GM19240 (cell line): ENCODE measurements around the gene HUNK.
"Not testable (repeated sequence)": the region's sequence is repeated elsewhere in the genome, so short reads cannot be mapped to it uniquely, and the experiment has no call there.

Experiments used
- DNase-seq: peaks from one replicate; pipeline ENCODE4 v3.0.0; 2011; ENCODE audit warnings: low spot score; ENCODE audit not compliant: insufficient read length

Gene HUNK

DNA sequence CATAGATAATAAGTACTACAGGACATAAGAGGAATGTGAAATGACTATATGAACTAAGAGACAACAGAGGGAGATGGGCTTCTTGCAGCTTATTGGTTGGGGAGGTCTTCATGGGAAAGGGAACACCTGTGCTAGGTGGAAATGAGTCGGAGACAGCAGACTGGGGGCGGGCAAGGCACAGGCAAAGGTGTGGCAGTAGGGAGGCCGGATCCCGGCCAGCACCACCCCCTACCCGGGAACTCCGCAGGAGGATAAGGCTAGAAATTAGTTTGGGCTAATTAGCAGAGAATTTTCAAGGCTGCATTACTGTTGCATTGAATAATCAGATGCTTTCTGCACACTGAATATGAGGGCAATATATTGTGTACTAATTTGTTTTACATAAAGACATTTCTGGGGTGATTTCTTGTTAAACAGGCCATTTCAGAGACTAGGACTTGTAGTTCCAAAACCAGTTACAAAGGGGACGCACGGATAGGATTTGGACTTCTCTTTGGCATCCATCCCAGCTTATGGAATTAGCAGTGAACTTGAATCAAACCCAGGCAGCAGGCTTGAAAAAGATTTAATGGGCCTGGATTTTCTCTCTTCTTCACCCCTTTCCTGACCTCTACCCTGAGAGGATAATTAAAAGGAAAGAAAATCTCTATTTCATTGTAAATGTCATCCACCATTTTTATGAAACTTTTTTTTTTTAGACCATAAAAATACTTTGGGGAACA lies 2.2 kb upstream of the HUNK start:
- DNase-seq: no peak

GRCh38 chr21:31871371-31871770 lies 1.4 kb upstream of the HUNK start:
- not testable (repeated sequence) for DNase-seq

GRCh38 chr21:31872072-31872451 lies 758 bp upstream of the HUNK start:
- no peak for DNase-seq

DNA sequence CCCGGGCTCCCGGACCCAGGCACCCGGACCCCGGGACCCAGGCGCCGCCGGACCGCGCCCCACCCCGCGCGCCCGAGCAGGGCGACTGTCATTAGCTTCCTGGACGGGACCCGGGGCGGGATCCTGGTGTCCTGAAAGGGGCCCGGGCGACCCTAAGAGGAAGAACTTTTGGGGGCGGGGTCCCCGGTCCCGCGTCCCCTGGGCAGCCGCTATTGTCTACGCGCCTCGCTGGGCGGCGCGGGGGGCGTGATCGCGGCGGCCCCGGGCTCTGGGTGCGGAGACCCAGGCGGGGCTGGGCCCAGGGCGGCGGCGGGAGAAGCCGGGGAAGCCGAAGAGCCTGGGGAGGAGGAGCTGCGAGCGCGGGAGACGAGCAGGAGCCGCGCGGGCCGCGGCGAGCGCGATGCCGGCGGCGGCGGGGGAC lies 465 bp downstream of the HUNK start:
- no peak for DNase-seq

GRCh38 chr21:31873696-31874599 lies 1.1 kb downstream of the HUNK start:
- no peak for DNase-seq

DNA sequence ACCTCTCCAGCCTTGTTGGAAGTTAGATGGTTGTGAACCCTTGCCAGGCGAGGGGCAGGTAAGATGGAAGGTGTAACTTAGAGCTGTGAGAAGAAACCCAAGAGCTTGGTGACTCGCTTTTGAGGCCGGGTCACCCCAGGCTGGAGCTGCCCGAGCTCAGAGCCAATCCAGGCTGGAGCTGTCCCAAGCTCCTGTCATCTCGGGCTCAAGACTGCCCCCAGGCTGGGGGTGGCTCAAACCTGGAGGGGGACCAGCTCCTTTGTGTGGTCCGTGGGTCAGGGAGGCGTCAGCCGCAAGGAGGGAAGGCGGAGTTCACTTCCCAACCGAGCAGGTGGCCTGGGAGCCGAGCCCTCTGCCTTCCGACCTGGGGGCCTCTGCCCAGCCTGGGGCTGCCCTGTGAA lies 2.0 kb downstream of the HUNK start:
- no peak for DNase-seq

DNA sequence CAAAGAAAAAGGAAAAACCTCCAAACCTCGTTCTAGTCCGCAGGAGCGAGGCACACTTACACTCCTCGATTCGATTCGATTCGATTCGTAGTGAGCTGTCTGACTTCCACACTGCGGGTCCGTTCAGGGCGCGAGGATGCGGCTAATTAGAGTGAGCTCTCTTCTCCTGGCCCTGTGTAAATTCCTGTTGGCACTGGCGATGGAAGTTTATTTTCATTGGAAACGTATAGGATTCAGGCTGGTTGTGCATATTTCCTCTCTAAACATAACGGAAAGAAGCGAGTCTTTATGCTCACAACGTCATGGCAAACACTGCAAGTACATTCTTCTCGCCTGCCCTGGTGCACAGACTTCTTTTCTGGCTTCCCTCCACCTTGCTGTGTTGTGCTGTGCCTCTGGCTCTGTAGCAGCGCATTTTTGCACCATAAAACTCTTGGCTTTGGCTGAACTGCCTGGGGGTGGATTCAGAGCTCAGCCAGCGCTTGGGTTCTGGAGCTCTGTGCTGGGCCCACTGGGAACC lies 2.7 kb downstream of the HUNK start:
- no peak for DNase-seq

- no peak for DNase-seq
Observed at GRCh38 chr21:31877463-31877957, 4.7 kb downstream of the HUNK start.

- DNase-seq: no peak
Observed at GRCh38 chr21:31878831-31879230, 6.0 kb downstream of the HUNK start.

GRCh38 chr21:31879241-31879650 lies 6.4 kb downstream of the HUNK start:
- no peak for DNase-seq

- no peak for DNase-seq
Observed at GRCh38 chr21:31879911-31880310, 7.1 kb downstream of the HUNK start.

DNA sequence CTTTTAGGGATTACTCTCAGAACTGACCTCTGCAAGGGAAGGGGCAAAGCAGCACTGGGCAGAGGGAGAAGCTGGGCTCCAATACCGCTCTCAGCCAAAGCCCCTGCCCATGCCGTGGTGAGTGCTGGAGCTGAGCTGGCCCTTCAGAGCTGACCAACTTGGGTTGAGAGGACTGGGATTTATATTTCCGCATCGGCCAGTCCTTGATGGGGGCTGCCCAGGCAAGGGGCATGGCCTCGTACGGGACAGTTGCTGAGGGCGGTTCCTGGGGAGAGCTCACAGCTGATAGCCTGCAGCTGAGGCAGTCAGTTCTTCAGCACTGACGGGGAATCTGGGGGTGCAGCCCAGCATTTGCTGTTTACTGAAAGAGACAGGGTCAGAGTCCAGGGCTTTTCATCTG lies 8.0 kb downstream of the HUNK start:
- DNase-seq: no peak

GRCh38 chr21:31882711-31883110 lies 9.9 kb downstream of the HUNK start:
- DNase-seq: no peak

DNA sequence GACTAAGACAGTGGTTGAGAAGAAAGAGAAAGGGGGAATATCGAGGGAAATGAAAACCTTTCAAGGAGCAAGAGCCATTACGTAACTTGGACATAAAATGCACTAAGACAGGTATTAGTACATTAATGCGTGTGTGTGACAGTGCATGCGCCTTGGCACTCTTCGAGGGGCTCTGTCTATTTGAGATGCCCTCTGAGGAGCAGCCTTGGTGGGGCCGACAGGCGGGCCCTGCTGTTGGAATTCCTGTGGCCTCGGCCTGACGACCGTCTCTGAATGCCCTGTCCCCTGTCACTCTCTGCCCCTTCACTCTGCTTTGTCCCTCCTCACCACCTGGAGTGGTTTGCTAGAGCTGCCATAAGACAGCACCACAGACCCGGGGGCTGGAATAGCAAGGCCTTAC lies 12.3 kb downstream of the HUNK start:
- DNase-seq: no peak

DNA sequence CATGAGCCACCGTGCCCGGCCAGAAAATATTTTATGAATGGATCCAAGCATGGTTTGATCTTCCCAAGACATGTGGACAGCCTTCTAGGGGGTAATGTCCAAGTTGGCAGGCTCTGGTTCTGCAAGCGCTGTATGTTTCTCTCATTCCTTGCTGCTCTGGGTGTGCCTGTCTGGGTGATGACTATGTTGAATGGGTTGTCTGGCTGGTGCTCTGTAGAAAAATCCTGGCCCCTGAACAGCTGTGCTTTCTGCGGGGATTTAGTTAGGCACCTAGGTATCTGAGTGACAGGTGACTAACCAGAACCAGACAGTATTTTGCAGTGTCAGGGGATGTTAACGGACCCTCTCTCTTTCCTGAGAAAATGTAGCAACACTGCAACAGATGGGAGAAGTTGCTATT lies 14.1 kb downstream of the HUNK start:
- DNase-seq: no peak

- no peak for DNase-seq
Observed at GRCh38 chr21:31887391-31887841, 14.6 kb downstream of the HUNK start.

DNA sequence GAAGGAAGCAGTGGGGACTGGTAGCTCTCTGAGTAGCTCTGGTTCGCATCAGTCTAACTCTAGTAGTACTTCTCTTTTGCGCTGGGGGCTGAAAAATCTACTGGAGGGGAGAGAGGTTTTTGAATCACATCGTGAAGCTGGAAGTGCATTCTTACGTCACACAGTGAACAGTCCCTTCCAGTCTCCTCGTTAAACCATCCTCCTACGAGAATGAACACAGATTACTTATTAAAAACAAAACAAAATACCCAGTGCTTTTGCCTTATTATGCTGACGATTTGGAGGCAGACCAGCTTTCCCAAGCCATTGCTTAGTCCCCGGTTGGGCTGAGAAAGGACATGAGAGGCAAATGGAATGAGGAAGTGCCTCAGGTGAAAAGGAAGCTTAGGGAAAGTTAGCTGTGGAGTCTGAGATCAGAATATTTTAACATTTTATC lies 16.1 kb downstream of the HUNK start:
- no peak for DNase-seq

GRCh38 chr21:31889460-31889859 lies 16.6 kb downstream of the HUNK start:
- no peak for DNase-seq

DNA sequence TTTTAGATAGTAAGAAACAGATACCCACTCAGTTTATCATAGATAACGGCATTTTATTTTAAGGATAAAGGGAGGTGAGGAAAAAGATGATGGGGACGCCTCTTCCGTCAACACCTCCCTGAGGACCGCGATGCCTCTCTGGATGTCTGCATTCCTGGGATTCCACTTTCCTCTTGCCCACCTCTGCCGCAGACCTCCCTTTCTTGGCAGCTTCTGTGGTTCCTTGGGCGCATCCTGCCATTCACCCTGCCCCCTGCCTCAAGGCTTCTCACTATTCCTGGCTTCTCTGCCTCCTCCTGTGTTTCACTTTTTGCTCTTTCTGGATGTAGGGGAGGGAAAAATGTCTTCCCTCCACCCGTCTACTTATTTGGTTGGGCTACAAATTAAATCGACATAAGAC lies 19.9 kb downstream of the HUNK start:
- DNase-seq: no peak

- DNase-seq: no peak
Observed at GRCh38 chr21:31893851-31894415, 21.1 kb downstream of the HUNK start.

DNA sequence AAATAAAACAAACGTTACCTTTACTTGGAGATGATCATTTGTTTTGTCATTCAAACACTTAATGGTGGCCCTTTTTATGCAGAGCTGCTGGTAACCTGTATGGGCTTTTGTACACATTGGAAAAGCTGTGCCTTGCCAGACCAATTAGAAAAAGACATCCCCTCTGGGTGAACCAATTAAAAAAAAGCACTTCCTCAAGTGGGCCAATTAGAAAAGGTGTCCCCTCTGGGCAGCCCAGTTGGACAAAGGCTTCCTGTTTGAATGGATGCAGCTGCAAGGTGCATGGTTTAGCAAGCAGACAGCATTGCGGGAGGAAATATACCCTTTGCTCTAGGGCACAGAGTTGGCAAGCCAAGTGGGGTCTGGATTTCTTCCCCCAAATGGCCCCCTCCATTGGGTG lies 21.6 kb downstream of the HUNK start:
- no peak for DNase-seq
